ENCODE measurements around the gene SOST.

GRCh38 chr17:43706235-43706634, 52.4 kb downstream of the SOST start:
- no peak for TF ChIP-seq POLR2AphosphoS5 (IDR thresholded peaks at IDR 0.05)
- TF ChIP-seq, protein P1, sequence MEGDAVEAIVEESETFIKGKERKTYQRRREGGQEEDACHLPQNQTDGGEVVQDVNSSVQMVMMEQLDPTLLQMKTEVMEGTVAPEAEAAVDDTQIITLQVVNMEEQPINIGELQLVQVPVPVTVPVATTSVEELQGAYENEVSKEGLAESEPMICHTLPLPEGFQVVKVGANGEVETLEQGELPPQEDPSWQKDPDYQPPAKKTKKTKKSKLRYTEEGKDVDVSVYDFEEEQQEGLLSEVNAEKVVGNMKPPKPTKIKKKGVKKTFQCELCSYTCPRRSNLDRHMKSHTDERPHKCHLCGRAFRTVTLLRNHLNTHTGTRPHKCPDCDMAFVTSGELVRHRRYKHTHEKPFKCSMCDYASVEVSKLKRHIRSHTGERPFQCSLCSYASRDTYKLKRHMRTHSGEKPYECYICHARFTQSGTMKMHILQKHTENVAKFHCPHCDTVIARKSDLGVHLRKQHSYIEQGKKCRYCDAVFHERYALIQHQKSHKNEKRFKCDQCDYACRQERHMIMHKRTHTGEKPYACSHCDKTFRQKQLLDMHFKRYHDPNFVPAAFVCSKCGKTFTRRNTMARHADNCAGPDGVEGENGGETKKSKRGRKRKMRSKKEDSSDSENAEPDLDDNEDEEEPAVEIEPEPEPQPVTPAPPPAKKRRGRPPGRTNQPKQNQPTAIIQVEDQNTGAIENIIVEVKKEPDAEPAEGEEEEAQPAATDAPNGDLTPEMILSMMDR (IDR thresholded peaks at IDR 0.05), result no peak
- TF ChIP-seq EP300 (IDR thresholded peaks at IDR 0.05; ENCODE audit: low read depth), result no peak
